Activated gamma-delta T cell treated with Interleukin-2 at 50 U/mL for 16 hours (primary cell): Measurements from ENCODE around the gene HMOX2.
A peak's percentile ranks its signal among the peaks of the same experiment; 100 is the strongest.

Experiments
- DNase-seq: peaks from one replicate; pipeline ENCODE4 v3.0.0-alpha.2; 2020

The HMOX2 gene, protein sequence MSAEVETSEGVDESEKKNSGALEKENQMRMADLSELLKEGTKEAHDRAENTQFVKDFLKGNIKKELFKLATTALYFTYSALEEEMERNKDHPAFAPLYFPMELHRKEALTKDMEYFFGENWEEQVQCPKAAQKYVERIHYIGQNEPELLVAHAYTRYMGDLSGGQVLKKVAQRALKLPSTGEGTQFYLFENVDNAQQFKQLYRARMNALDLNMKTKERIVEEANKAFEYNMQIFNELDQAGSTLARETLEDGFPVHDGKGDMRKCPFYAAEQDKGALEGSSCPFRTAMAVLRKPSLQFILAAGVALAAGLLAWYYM

DNA sequence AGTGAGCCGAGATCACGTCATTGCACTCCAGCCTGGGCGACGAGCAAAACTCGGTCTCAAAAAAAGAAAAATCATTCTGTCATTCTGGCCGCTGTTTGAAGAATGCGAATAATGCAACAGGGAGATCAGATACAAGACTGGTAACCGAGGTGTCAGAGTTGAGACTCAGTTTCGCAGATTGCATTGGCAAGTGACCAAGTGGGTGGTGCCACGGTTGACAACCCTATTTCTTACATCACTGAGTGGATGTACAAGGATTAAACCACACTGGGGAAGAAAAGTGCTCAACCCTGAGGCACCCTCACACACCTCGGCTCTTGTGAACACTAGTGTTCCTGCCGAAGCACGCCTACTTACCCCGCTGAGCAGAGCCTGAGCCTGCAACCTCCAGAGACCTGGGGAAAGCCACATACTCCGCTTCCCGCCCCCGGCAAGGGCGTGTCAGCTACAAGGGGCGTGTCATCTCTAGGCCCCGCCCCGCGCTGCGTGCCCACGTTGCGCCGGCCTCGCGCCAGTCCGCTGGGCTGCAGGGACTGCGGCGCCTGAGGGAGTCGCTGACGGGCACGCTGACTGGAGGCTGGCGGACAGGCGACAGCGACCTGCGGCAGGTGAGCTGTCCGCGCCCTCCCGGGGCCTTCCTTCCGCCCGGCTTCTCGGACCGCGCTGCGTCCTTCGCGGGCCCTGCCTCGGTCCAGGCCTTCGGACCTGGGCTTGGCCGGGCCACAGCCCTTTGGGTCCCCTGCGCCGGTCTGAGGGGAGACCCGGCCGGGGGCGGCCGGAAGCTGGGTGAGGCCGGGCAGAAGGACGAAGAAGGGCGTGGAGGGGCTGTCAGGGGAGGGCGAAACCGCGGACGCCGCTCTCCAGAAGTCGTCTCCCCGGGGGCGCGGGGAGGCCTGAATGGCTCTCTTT, at the start of gene HMOX2:
HMOX2 (plus strand) TSS at position 519 of the 909 bp plus-strand sequence. CDS start 29,127 bp downstream, outside the sequence.
- peak; percentile 91 for DNase-seq

DNA sequence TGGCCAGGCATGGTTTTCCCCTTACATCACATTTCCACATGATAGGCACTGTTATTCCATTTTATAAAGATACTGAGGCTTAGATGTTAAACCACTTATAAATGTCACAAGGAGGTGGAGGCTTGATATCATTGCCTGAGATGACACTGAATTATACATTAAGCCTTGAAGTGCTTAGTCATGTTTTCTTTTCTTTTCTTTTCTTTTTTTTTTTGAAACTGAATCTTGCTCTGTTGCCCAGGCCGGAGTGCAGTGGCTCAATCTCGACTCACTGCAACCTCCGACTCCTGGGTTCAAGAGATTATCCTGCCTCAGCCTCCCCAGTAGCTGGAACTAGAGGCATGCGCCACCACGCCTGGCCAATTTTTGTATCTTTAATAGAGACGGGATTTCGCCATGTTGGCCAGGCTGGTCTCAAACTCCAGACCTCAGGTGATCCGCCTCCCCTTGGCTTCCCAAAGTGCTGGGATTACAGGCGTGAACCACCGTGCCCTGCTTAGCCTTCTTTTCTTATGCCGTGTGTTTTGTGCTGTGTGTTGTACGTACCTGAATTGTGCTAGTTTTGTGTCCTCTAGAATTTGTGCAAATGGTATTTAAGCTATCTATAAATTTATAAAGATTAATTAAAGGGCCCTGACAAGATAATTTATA, 49.4 kb upstream of the HMOX2 start:
- no peak for DNase-seq

DNA sequence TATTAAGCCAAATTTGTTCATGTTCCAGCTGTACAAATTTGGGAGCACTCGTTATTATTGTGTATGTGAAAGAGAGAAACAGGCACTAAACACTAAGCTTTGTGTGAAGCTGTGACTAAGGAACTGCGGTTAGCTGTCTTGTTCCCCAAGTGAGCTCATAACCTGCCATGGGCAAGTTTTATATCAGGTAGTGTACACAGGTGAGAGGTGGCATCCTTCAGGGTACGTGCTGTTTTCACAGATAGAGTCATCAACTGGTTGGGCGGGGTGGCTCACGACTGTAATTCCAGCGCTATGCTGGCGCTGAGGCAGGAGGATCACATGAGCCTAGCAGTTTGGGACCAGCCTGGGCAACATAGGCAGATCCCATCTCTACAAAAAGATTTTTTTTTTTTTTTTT, 47.7 kb upstream of the HMOX2 start:
- no peak for DNase-seq

DNA sequence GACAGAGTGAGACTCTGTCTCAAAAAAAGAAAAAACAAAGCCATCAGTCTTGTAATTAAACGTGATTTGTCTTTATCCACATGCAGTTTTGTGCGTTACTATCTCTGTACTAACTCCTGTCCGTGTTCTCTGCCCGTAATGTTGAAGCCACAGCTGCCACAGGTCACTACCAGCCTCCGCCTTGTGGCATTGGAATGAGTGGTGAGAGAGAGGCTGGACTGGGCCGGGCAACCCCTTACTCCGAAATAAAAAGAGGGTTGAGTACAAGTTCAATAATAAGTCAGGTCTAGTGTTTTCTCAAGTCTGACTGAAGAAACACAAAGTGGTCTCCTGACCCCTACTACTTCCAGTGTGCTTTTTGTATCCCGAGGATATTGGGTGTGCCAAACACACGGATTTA, 45.2 kb upstream of the HMOX2 start:
- DNase-seq = no peak

DNA sequence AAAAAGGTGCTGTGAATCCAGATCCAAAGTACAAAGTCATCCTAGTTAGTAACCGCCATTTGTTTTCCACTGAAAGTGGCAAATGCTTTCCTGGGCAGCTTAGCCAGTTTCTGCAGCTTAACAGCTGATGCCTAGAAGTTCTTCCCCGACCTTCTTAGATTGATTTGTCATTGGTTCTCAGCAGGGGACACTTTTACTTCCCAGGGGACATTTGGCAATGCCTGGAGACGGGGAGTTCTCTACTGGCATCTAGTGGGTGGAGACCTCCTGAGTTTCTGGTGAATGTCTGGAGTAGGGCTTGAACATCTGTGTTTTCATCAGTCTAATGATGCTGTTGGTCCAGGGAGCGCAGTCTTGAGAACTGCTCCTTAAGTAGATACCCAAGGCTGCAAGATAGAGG, 43.0 kb upstream of the HMOX2 start:
- DNase-seq = no peak

DNA sequence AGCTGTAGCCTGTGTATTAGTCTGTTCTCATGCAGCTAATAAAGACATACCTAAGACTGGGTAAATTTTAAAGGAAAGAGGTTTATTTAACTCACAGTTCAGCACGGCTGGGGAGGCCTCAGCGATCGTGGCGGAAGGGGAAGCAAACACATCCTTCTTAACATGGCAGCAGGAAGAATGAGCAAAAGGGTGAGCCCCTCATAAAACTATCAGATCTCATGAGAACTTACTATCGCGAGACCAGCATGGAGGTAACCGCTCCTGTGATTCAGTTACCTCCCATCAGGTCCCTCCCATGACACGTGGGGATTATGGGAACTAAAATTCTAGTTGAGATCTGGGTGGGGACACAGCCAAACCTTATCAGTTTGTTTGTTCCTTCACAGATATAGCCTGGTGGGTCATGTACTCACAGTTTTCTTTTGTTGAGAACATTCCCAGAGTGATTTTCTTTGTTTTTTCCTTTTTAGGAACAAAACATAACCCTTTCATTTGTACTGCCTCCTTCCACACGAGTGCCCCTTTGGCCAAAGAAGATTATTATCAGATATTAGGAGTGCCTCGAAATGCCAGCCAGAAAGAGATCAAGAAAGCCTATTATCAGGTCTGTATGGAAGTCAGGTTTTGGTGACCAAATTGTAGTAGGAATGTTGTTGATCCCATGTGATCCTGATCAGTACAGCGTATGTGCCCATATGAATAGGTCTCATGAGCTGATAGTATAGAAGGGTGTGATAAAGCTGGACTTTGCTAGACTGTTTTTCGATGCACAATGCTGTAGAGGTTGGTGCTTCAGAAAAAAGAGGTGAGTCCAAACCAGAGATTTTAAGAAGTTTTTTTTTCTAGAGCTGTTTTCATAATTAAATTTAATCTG, 42.0 kb upstream of the HMOX2 start:
- no peak for DNase-seq

DNA sequence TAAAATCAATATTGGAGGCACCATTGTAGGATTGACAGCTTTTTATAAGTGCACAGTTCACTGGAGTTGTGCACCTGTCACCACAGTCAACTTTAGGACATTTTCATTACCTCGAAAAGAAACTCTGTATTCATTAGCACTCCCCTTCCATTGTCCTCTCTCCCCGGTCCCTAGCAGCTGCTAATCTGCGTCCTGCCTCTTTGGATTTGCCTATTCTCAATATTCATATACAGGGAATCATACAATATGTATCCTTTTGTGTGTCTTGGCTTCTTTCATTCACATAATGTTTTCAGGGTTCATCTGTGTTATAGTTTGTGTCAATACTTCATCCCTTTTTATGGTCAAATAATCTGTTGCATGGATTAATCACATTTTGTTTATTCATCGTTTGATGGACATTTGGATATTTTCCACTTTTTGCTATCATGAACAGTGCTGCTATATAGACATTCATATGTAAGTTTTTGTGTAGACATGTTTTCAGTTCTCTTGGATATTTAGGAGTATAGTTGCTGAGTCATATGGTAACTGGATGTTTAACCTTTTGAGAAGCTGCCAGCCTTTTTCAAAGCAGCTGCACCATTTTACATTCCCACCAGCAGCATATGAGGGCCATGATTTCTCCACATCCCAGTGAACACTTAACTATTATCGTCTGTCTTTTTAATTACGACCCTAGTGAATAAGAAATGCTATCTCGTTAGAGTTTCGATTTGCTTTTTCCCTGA, 40.7 kb upstream of the HMOX2 start:
- DNase-seq = no peak

DNA sequence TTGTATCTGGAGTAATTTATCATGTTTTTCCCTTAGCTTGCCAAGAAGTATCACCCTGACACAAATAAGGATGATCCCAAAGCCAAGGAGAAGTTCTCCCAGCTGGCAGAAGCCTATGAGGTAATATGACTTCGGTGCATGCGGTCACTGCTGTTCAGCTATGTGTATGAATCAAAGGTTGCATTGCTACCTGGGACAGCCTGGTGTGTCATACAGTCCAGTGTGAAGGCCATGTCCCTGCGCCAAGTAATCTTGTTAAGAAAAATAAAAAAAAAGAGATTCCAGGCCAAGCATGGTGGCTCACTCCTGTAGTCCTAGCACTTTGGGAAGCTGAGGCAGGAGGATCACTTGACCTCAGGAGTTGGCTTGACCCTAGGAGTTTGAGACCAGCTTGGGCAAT, 38.8 kb upstream of the HMOX2 start:
- no peak for DNase-seq

DNA sequence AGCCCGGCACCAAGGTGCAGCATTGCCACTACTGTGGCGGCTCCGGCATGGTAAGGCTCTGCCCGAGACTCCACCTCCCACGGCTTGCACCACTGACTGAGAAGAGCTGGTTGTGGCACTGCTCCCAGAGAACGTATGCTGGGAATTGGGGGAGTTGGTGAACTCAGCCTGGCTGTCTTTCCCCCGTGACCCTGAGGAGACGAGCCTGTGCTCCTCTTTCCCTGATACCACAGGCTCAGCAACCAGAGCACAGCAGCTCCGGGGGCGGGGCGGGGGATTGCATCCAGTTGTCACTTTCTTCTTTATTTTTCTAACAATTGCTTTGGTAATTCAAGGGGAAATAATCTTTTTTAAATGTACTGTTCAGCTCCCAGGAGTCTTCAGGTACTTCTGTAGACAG, 33.8 kb upstream of the HMOX2 start:
- DNase-seq = no peak

DNA sequence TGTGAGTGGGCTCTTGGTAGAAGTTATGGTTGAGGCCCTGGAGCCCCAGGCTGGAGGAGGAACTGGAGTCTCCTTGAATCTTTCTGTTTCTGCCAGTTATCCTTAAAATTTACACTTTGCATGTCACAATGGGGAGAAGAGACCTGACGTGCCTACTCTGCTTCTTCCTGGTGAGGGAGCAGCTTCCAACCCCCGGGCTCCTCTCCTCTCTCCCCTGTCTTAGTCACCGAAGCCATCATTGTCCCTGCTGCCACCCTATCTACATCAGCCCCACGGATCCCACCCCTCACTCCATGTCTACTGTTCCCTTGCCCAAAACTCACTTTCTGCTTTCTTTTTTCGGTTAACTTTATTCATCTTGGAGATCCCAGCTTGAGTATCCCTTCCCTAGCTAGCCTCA, 32.9 kb upstream of the HMOX2 start:
- no peak for DNase-seq

DNA sequence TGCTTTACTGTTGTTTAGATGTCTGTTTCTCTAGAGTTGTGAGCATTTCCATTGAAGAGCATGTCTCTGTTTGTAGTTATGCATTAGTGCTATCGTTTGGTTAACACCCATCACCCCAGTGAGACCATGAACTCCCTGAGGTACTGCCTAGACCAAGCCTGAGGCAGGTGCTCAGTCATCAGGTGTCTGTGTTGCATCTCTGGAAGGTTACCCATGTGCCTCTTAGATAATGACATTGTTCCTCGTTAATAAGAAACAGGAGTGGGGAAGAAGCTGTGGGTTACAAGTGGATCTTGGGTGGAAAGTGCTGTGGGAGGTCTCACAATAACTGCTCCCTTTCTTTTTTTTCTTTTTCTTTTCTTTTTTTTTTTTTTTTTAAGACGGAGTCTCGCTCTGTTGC, 32.2 kb upstream of the HMOX2 start:
- no peak for DNase-seq

DNA sequence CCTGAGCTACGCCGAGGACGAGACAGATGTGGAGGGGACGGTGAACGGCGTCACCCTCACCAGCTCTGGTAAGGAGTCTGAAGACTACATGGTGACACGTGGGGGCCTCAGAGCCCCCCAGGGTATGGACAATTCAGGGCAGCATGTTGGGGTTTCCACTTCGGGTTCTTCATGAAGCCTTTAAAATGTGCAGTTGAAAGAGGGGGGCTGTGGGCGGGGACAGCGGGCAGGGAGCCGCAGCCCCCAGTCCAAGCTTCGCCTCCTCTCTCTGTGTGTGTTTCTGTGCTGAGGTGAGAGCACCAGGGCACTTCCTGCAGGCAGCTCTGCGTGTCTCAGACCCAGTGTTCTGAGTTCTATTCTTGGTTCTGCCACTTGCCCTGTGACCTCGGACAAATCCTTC, 25.8 kb upstream of the HMOX2 start:
- no peak for DNase-seq

DNA sequence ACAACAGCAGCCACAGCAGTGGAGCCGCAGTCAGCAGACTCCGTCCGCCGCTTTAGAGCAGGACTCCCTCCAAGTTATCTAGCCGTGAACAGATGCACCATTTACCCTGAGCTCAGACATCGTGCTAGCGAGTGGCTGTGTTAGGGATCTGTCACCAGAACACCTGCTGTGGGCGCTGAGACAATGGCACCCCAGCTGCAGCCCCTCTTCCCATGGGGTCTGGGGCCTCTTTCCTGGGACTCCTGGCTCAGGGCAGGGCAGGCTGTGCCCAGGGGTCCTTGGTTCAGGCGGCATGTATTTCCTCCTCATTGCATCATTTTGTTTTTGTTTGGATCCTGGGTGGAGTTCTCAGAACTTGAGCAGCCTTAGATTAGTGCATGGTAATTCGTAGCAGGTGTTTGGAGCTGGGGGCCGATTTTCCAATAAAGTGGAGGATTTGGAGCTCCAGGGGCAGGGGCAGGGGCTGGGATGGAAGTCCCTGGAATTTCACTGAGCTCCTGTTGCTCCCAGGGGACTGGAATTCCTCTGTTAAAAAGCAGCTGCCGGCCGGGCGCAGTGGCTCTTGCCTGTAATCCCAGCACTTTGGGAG, 25.2 kb upstream of the HMOX2 start:
- DNase-seq = no peak

DNA sequence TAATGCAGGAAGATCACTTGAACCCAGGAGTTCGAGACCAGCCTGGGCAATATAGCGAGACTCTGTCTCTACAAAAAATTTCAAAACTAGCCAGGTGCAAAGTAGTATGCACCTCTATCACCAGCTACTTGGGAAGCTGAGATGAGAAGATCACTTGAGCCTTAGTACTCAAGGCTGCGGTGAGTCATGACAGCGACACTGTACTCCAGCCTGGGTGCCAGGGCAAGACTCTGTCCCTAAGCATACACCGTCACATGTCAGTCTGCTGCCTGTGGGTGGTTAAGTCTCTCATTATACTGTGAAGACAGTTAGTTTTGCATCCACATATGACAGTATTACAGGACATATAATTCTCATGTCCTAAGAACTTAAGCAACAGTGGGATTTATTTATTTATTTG, 23.5 kb upstream of the HMOX2 start:
- DNase-seq = no peak

DNA sequence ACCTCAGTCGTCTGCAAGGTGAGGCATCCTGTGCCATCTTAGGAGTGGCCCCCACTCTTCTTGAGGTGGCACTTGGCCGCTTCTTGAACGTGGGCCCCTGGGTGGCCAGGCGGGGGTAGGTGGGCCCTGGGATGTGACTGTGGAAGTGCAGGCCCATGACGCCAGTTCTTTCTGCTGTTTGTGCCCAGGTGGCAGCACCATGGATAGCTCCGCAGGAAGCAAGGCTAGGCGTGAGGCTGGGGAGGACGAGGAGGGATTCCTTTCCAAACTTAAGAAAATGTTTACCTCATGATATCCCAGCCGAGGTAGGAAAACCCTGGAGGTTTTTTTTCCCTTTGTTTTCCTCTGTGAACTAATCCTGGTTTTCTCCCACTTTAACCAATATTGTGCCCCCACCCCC, 21.6 kb upstream of the HMOX2 start:
- no peak for DNase-seq

DNA sequence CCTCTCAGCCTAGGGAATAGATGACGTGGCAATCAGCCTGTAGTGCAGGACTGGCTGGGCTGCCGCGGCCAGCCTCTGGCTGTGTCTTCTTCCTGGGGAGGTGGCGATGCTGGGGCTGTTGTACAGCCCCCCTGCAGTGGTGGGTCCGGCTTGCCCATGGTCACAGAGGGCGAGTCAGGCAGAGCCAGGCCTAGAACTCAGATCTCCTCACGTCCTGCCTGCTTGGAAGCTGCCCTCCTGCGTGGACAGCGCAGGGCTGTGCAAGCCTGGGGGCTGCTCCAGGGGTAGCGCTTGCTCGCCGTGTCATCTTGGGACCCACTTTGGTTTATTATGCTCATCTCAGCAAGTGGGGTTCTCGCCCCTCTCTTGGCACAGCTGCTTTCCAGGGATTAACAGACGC, 21.1 kb upstream of the HMOX2 start:
- DNase-seq = no peak

DNA sequence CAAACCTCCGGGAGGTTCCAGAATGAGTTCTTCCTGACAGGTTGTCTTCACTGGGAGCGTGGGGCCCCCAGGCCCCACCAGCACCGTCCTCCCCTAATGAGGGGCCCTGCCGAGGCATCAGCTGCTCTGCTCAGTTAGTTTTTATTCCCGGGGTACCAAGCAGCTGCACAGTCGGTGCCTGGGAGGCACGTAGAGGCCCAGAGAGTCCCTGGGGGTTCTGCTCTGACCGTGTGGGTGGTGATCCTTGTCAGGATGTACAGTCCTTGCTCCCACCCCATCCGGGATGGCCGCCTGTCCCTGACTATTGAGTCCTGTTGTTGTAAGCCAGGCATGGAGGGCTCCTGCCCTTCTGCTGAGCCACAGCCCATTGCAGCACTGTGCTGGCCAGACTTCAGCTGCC, 20.2 kb upstream of the HMOX2 start:
- DNase-seq = no peak

DNA sequence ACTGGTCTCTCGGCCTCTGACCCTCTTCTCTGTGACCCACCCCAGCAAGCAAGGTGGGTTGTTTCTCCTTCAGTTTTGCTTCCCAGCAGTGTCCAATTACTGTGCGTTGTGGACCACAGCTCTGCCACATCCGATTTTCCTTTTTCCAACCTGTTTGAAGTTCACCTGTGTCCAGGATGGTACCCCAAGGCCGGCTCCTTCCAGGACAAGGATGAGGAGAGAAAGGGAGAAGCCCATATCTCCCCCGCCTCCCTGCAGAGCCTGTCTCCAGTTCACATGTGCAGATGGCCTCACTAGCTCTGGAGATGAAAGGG, 15.3 kb upstream of the HMOX2 start:
- no peak for DNase-seq

DNA sequence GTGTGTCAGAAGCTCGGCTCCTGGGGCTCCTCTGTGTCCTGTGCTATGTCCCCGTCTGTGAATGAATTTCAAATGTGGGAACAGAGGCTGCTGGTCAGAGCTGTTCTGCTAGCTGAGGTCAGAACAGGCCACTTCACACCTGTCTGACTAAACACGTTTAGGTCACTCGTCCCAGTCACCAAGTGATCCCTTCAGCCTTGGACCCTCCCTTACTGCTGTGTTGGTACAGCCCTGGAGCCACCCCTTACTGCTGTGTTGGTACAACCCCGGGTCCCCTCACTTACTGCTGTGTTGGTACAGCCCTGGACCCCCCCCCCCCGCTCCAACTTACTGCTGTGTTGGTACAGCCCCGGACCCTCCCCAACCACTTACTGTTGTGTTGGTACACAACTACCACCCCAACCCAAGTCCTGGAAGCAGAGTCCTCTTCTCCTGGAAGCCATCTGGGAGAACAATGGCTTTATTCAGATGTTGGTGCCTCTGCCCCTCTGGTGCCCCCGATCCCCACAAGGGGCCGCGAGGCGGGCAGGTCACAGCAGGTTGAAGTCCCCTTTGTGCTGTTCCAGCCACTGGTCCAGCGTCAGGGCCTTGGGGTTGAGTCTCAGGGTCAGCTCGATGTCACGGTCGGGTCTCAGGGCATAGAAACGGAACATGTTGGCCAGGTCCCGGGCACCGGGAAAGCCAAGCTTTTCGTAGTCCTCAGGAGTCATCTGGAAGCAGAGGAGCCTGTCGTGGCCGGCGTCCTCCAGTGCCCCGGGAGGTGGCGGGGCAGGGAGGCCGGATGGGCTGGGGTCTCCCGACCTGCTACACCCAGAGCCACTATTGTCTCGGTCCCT, 14.7 kb upstream of the HMOX2 start:
- no peak for DNase-seq

DNA sequence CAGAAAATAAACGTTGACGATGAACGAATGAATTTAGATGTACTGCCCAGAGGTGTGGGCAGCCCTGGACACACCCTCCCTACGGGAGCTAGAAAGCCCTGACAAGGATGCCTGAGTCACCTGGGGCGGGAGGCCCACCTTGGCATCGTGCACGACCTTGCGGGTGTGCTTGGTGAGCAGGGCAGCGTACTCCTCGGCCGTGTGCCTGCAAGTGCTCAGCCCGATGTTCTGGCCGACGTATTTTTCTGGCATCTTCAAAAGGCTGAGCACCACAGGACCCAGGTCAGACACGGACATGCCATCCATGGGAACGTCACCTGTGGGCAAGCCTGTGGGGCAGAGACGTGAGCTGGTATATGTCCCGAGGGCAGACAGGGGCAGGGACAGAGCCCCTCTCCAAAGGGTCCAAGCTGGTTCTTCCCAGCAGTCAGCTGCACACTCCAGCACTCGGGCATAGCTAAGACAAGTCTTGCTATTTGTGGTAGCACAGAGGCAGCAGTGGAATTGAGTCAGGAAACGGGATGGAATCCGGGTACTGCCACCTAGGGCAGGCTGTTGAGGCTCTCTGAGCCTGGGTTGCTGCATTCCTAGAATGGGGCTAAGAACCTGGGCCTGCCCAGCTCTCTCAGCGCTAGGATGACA, 12.6 kb upstream of the HMOX2 start:
- DNase-seq = no peak
